ENCODE results near the gene ZMAT3. TPM values are rescaled to one million over a fixed set of nuclear protein-coding genes. Genes with fewer than 3 reads are reported as not detected.

Gene ZMAT3
- total and polyA plus RNA-seq, 2 of the 8 experiments (the other 6 are each of a cell fraction or from before 2014, with no cell fraction given), result 5.0 to 9.2 TPM

- ChIA-PET CTCF (ENCODE audit: partially characterized antibody) (no interaction called here), POLR2A (ENCODE audit: partially characterized antibody) (no interaction called here)
- Histone ChIP-seq H2BK15ac (ENCODE audit: low read length) (no peak overlapping the region), H4K5ac (ENCODE audit: insufficient read length, low read depth, low read length) (no peak overlapping the region), H2AK5ac (ENCODE audit: low read depth, low read length) (no peak overlapping the region), H3K4me2 (ENCODE audit: insufficient read depth in 1 of 2, low read depth in 2 of 2, low read length in 2 of 2) (no peak overlapping the region), H3K18ac (ENCODE audit: extremely low read depth, low read length) (no peak overlapping the region), H3K9ac (replicated peaks in 1 of 4; ENCODE audit: extremely low read depth in 1 of 4, low read depth in 3 of 4, low read length in 3 of 4) (no peak overlapping the region), H4K20me1 (replicated peaks in 1 of 2; ENCODE audit: control insufficient read depth in 1 of 2, insufficient read depth in 2 of 2, low read length in 2 of 2) (no peaks in the 10 kb centered on the region), H2BK5ac (ENCODE audit: low read depth, low read length) (no peak overlapping the region), H4K8ac (ENCODE audit: extremely low read depth, insufficient read depth, low read length) (no peak overlapping the region), H3K79me2 (ENCODE audit: control insufficient read depth in 1 of 2, insufficient read depth in 2 of 2, low read length in 2 of 2) (no peaks in the 10 kb centered on the region), H3K23ac (ENCODE audit: insufficient read length) (no peak overlapping the region), H3K79me1 (ENCODE audit: low read depth, low read length) (no peaks in the 10 kb centered on the region), H3K4ac (replicated peaks; ENCODE audit: insufficient read length, low read depth, low read length) (no peak overlapping the region), H3K27ac (ENCODE audit: low read depth, low read length) (no peak overlapping the region), H3K36me3 (ENCODE audit: control insufficient read depth in 2 of 4, insufficient read depth in 4 of 4, low read length in 3 of 4) (no peaks in the 10 kb centered on the region), H3K4me1 (replicated peaks in 1 of 4; ENCODE audit: control insufficient read depth in 3 of 4, insufficient read depth in 4 of 4, low read length in 3 of 4) (0 out of 7 replicates have a peak, but pooled peaks cover 0 to 2% (median 0%) of the 10 kb centered on the region in 4 experiments), H3K56ac (replicated peaks; ENCODE audit: insufficient read length, low read depth, low read length) (no peak overlapping the region), H2AFZ (ENCODE audit: low read length) (no peak overlapping the region), H3K14ac (ENCODE audit: insufficient read length) (no peak overlapping the region), H3K27me3 (replicated peaks in 1 of 4; ENCODE audit: control insufficient read depth in 3 of 4, extremely low read depth in 1 of 4, insufficient read depth in 3 of 4, low read length in 3 of 4) (no peaks in the 10 kb centered on the region), H2BK12ac (ENCODE audit: low read depth, low read length) (no peak overlapping the region), H2BK20ac (ENCODE audit: low read length) (no peak overlapping the region), H3K4me3 (ENCODE audit: extremely low read depth in 1 of 4, insufficient read depth in 2 of 4, low read depth in 3 of 4, low read length in 4 of 4) (no peak overlapping the region), H3K23me2 (ENCODE audit: low read depth, low read length) (no peaks in the 10 kb centered on the region), H2BK120ac (replicated peaks; ENCODE audit: low read depth, low read length) (no peak overlapping the region), H3K9me3 (ENCODE audit: insufficient read depth in 2 of 2, low read depth in 1 of 2, low read length in 1 of 2) (no peaks in the 10 kb centered on the region), H4K91ac (replicated peaks; ENCODE audit: insufficient read length, low read length) (no peak overlapping the region)
- FAIRE-seq (no peak), DNase-seq (ENCODE audit: low read depth in 1 of 2, low spot score in 2 of 2) (no peak)
- 87% methylated on average over 2 of the region's 2 CpGs; no CpG with 5 or more reads in 1 of the 2 experiments for WGBS, 2 experiments (ENCODE audit: extremely low coverage in 1 of 2, insufficient coverage in 1 of 2, insufficient read length in 1 of 2, insufficient replicate concordance in 2 of 2, low coverage in 1 of 2, low lambda C conversion rate in 2 of 2, missing lambda C conversion rate in 1 of 2)
- TF ChIP-seq ZNF274 (IDR thresholded peaks at IDR 0.05; ENCODE audit: borderline replicate concordance, extremely low read depth, low read length), result no peak
- no peak for TF ChIP-seq USF2 (IDR thresholded peaks at IDR 0.05; ENCODE audit: low read length)
- no peak for TF ChIP-seq ATF2 (IDR thresholded peaks at IDR 0.05; ENCODE audit: low read length)
- TF ChIP-seq CTCF (IDR thresholded peaks at IDR 0.05; ENCODE audit: control extremely low read depth in 1 of 3, insufficient read depth in 1 of 3, low read depth in 1 of 3, low read length in 3 of 3), result no peak
- TF ChIP-seq POLR2A (IDR thresholded peaks at IDR 0.05; ENCODE audit: control extremely low read depth in 1 of 2, low read depth in 2 of 2, low read length in 2 of 2), result no peak
- TF ChIP-seq KDM1A (IDR thresholded peaks at IDR 0.05; ENCODE audit: borderline replicate concordance, low read length), result no peak
- no peak for TF ChIP-seq CHD1 (IDR thresholded peaks at IDR 0.05; ENCODE audit: low read depth, low read length)
- no peak for TF ChIP-seq SRF (IDR thresholded peaks at IDR 0.05; ENCODE audit: low read depth, low read length)
- no peak for TF ChIP-seq RAD21 (IDR thresholded peaks at IDR 0.05 in 1 of 2, conservative IDR thresholded peaks at IDR 0.05 in 1 of 2; ENCODE audit: low read depth in 2 of 2, low read length in 2 of 2)
Measured at GRCh38 chr3:179005706-179006105, 65.9 kb downstream of the ZMAT3 start.
